Adrenal gland (tissue), 12 donors: ENCODE results near the gene KMT5C. TPM values are rescaled to one million over a fixed set of nuclear protein-coding genes. Genes with fewer than 3 reads are reported as not detected.

Experiments used
- DNase-seq, 7 donors: peaks; one replicate each; pipeline ENCODE4 v3.0.0-alpha.2; 2019 to 2020
- H3K27ac ChIP-seq, 5 donors: fragments of 200-600 bp; sonication (generic) in 4 of 5; 1 replicate in 3 of 5; 2 replicates in 2 of 5; pipeline versions ENCODE4 v1.5.1 to v1.8.0; 2016 to 2020; ENCODE audit warnings: mild to moderate bottlenecking in 1 of 5
- H3K27me3 ChIP-seq: fragments of 200-600 bp; 2 replicates; pipeline ENCODE4 v1.8.0; 2021
- H3K36me3 ChIP-seq, 2 donors: fragments of 200-600 bp; replicated peaks in 1 of 2; 1 replicate in 1 of 2; 2 replicates in 1 of 2; pipeline versions ENCODE4 v1.5.1 to v1.8.0; 2018 to 2022
- H3K4me1 ChIP-seq, 2 donors: fragments of 200-600 bp; replicated peaks in 1 of 2; 1 replicate in 1 of 2; 2 replicates in 1 of 2; pipeline versions ENCODE4 v1.5.1 to v1.8.0; 2018 to 2021
- H3K4me3 ChIP-seq, 4 donors: fragments of 200-600 bp; sonication (generic) in 3 of 4; one replicate each; pipeline ENCODE4 v1.5.1; 2016 to 2018
- H3K9me3 ChIP-seq, 3 donors: fragments of 200-600 bp; sonication (generic) in 1 of 3; replicated peaks in 1 of 3; 1 replicate in 2 of 3; 2 replicates in 1 of 3; pipeline versions ENCODE4 v1.5.1 to v1.8.0; 2016 to 2021
- POLR2A ChIP-seq, 2 donors: fragments of 450-650 bp; IDR thresholded peaks; one replicate each; pipeline ENCODE4 v1.6.1; 2017; ENCODE audit warnings: antibody characterized with exemption in 2 of 2, mild to moderate bottlenecking in 2 of 2, moderate library complexity in 1 of 2
- WGBS, 4 donors: extraction: QIAGEN DNeasy Blood & Tissue Kit in 2 of 4; methylation state at CpG; one replicate each; pipeline versions ENCODE4 v1.1.5 to v1.1.7; 2013 to 2017; 5-methylcytosine and 5-hydroxymethylcytosine counted together
- intact Hi-C, 2 donors: fragments of 100-400 bp; cut with DNase I; formaldehyde crosslinking; loops; one replicate each; pipeline versions ENCODE4 v1.14.1 to v1.15.0; 2022 to 2023
- polyA plus RNA-seq, 3 donors: library from polyadenylated mRNA; stranded (reverse); fragments of 200-250 nt in 2 of 3; fragments of 350-450 nt in 1 of 3; fragmentation: Illumina TruSeq in 1 of 3; extraction: RNeasy Lipid Tissue Mini Kit (QIAGEN cat#74804) in 1 of 3; gene quantifications; one replicate each; pipeline ENCODE4 v1.2.3, GENCODE V29; 2013 to 2014
- total RNA-seq, 9 donors: library from RNA; depleted of rRNA in 4 of 9; stranded (reverse); fragments of >200 nt in 4 of 9; fragments of 120-200 nt in 1 of 9; fragmentation: NEBNext Ultra II Directional in 1 of 9; extraction: Animal tissue kit (Norgen Biotek cat#: 25700) in 1 of 9; gene quantifications; one replicate each; pipeline versions ENCODE4 v1.1.0 to v1.2.4, GENCODE V29; 2013 to 2023
- TF ChIP-seq, protein P1 (sequence below), 6 experiments: fragments of 450-650 bp in 4 of 6; fragments of 200-600 bp in 2 of 6; sonication (generic) in 1 of 6; IDR thresholded peaks; 1 replicate in 5 of 6; 2 replicates in 1 of 6; pipeline versions ENCODE4 v1.5.1 to v1.8.0; 2016 to 2021; ENCODE audit warnings: antibody characterized with exemption in 6 of 6, mild to moderate bottlenecking in 2 of 6, moderate library complexity in 1 of 6
- donor health status: healthy with polysubstance abuse.
- donor health status: Bipolar disorder and iron deficiency.
- donor health status: DM: yes; HTN: yes; CAD: no.
- donor health status: DM: no; HTN: no; CAD: no.
- donor health status: DM: no; HTN: no; CAD: no.
- donor health status: DM: yes; HTN: yes; CAD: no.

The KMT5C gene
- total and polyA plus RNA-seq, 12 donors = 1.4 to 56.7 (median 15.4) TPM

DNA sequence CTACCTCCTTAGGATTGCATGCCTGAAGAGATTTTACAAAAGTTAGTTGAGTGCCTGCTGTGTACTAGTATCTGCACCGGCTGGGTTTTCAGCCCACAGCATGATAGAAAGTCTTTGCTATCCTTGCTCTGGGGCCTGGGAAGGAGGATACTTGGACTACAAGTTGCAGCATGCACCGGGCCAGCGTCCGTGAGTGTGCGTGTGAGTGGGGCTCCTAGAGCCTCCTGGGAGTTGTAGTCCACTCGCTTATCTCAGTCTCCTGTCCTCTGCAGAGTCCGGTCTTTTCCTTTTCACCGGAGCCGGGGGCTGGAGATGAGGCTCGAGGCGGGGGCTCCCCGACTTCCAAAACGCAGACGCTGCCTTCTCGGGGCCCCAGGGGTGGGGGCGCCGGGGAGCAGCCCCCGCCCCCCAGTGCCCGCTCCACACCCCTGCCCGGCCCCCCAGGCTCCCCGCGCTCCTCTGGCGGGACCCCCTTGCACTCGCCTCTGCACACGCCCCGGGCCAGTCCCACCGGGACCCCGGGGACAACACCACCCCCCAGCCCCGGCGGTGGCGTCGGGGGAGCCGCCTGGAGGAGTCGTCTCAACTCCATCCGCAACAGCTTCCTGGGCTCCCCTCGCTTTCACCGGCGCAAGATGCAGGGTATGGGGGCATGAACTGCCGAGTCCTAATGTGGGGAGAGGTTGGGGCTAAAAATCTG is 35.2 kb upstream of the KMT5C start:
- H3K27ac ChIP-seq = no peak overlapping the region
- H3K4me1 ChIP-seq = peaks cover 3 to 9% of the 10 kb centered on the region in 2 donors
- H3K36me3 ChIP-seq = peaks cover 0 to 12% of the 10 kb centered on the region in 2 donors
- no peak overlapping the region for H3K4me3 ChIP-seq
- H3K9me3 ChIP-seq = no peaks in the 10 kb centered on the region
- no peaks in the 10 kb centered on the region for H3K27me3 ChIP-seq
- TF ChIP-seq, protein P1, sequence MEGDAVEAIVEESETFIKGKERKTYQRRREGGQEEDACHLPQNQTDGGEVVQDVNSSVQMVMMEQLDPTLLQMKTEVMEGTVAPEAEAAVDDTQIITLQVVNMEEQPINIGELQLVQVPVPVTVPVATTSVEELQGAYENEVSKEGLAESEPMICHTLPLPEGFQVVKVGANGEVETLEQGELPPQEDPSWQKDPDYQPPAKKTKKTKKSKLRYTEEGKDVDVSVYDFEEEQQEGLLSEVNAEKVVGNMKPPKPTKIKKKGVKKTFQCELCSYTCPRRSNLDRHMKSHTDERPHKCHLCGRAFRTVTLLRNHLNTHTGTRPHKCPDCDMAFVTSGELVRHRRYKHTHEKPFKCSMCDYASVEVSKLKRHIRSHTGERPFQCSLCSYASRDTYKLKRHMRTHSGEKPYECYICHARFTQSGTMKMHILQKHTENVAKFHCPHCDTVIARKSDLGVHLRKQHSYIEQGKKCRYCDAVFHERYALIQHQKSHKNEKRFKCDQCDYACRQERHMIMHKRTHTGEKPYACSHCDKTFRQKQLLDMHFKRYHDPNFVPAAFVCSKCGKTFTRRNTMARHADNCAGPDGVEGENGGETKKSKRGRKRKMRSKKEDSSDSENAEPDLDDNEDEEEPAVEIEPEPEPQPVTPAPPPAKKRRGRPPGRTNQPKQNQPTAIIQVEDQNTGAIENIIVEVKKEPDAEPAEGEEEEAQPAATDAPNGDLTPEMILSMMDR (IDR thresholded peaks at IDR 0.05) = no peak
- TF ChIP-seq POLR2A (IDR thresholded peaks at IDR 0.05) = no peak
- peak in 3 of 7 donors; percentile 31 to 64 (median 37) for DNase-seq
- intact Hi-C loops = loop anchor here in 1 of 2 donors (5.0 kb wide), 1 partner anchor 78 kb away; the partner anchor contains the start of gene TMEM238
- 80 to 93% (median 89%) methylated on average over 13 to 39 of the region's 39 CpGs for WGBS, 4 donors

DNA sequence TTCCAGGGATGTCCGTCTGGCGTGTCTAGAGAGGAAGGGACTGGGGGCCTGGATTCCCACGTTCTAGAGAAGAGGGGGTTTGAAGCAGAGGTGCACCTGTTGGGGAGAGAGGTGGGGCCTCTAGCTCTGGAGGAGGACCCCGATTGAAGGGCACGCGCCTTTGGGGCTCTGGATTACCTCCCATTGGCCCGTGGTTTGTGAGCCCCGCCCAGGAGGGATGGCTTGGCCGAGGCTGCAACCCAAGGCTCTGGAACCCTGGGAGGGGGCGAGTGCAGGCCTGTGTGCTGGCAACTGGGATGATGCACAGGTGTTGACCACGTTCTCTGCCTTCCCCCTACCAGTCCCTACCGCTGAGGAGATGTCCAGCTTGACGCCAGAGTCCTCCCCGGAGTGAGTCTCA is 34.7 kb upstream of the KMT5C start:
- TF ChIP-seq, protein P1 (IDR thresholded peaks at IDR 0.05) = no peak
- no peak for TF ChIP-seq POLR2A (IDR thresholded peaks at IDR 0.05)
- H3K9me3 ChIP-seq = no peaks in the 10 kb centered on the region
- WGBS, 4 donors = 67 to 89% (median 80%) methylated on average over 6 to 14 of the region's 14 CpGs
- H3K27ac ChIP-seq = no peak overlapping the region
- H3K4me1 ChIP-seq = peaks cover 3 to 9% of the 10 kb centered on the region in 2 donors
- DNase-seq = no peak
- no peaks in the 10 kb centered on the region for H3K27me3 ChIP-seq
- H3K36me3 ChIP-seq = peaks cover 0 to 12% of the 10 kb centered on the region in 2 donors
- intact Hi-C loops = loop anchor here in 1 of 2 donors (5.0 kb wide), 1 partner anchor 77 kb away; the partner anchor contains the start of gene TMEM238
- H3K4me3 ChIP-seq = no peak overlapping the region

DNA sequence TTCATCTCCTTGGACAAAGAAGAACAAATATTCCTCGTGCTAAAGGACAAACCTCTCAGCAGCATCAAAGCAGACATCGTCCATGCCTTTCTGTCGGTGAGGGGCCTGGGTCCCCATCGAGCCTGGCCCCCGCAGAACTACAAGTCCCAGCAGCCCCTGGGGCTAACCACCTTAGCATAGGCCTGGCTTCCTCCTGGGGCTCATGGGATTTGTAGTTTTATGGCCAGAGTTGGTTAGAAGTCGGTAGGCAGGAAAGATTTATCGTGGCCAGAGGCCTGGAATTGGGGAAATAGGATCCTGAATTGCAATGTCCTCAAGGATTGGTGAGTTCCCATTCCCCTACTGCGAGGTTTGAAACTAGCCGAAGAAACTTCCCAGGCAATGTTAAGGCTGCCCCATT is 34.2 kb upstream of the KMT5C start:
- 61 to 74% (median 74%) methylated on average over 6 to 9 of the region's 9 CpGs for WGBS, 4 donors
- intact Hi-C loops = no loop called here
- peak; percentile 60 to 82 (median 64) for DNase-seq
- H3K27ac ChIP-seq = peak overlapping the region in 4 of 5 donors; percentile 18 to 65 (median 44)
- H3K27me3 ChIP-seq = no peaks in the 10 kb centered on the region
- peaks cover 0 to 12% of the 10 kb centered on the region in 2 donors for H3K36me3 ChIP-seq
- H3K4me1 ChIP-seq = peaks cover 3 to 9% of the 10 kb centered on the region in 2 donors
- TF ChIP-seq, protein P1 (IDR thresholded peaks at IDR 0.05) = no peak
- no peak for TF ChIP-seq POLR2A (IDR thresholded peaks at IDR 0.05)
- peak overlapping the region in 1 of 4 donors; percentile 37 for H3K4me3 ChIP-seq
- no peaks in the 10 kb centered on the region for H3K9me3 ChIP-seq

GRCh38 chr19:55305983-55306562 is 33.6 kb upstream of the KMT5C start:
- intact Hi-C loops = no loop called here
- H3K36me3 ChIP-seq = peaks cover 0 to 12% of the 10 kb centered on the region in 2 donors
- WGBS, 4 donors = 39 to 60% (median 46%) methylated on average over 5 to 17 of the region's 17 CpGs
- peak in 1 of 2 donors; percentile 63 for TF ChIP-seq POLR2A (IDR thresholded peaks at IDR 0.05)
- TF ChIP-seq, protein P1 (IDR thresholded peaks at IDR 0.05) = no peak
- H3K9me3 ChIP-seq = no peaks in the 10 kb centered on the region
- no peaks in the 10 kb centered on the region for H3K27me3 ChIP-seq
- H3K4me3 ChIP-seq = peak overlapping the region in 2 of 4 donors; percentile 13 to 37
- H3K27ac ChIP-seq = peak overlapping the region in 4 of 5 donors; percentile 18 to 65 (median 44)
- peaks cover 3 to 9% of the 10 kb centered on the region in 2 donors for H3K4me1 ChIP-seq
- DNase-seq = peak; percentile 72 to 92 (median 87)
